ENCODE results near the gene NLRP9. TPM values are rescaled to one million over a fixed set of nuclear protein-coding genes. Genes with fewer than 3 reads are reported as not detected.
"Not testable (repeated sequence)": the region's sequence is repeated elsewhere in the genome, so short reads cannot be mapped to it uniquely, and the experiment has no call there.

NLRP9 gene
- total RNA-seq, result not detected in 2 replicates

DNA sequence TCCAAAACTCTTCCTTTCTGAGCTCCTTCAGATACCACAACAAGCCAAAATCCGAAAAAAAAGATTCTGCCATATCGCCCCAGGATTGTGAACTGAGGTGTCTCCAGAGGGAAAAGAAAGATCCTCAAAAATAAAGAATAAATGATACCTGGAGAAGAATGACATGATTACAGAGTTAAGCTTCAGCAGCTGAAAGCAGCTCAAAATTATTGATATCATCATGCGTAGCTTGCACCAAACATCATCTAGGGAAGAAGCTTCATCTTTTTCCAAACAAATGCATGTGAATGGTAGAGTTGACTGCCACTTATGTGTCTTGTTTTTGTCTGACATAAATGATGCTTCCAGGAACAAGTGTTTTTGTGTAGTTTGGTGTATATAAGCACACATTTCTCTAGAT lies at the start of gene NLRP9:
Gene NLRP9, minus strand, starts transcription at position 101 of the 400 bp plus-strand sequence. Its CDS starts 28 bp downstream, at position 73.
- DNase-seq (ENCODE audit: low read depth), result no peak

DNA sequence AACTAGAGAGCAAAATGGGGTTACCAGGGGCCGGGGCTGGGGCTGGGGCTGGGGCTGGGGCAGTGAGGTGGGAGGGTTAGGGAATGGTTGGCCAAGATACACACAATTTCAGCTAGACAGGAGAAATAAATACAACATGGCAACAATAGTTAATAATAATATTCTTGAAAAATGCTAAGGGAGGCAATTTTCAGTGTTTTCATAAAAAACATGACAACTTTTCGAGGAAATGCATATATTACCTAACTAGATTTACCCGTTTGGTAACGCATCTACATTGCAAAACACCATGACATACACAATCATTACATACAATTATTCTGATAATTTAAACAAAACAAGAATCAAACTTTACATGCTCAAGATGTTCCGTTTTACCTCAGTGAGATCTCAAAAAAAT lies 42.9 kb upstream of the NLRP9 start:
- DNase-seq (ENCODE audit: low read depth), result no peak

GRCh38 chr19:55778331-55778730 lies 40.1 kb upstream of the NLRP9 start:
- no peak for DNase-seq (ENCODE audit: low read depth)

DNA sequence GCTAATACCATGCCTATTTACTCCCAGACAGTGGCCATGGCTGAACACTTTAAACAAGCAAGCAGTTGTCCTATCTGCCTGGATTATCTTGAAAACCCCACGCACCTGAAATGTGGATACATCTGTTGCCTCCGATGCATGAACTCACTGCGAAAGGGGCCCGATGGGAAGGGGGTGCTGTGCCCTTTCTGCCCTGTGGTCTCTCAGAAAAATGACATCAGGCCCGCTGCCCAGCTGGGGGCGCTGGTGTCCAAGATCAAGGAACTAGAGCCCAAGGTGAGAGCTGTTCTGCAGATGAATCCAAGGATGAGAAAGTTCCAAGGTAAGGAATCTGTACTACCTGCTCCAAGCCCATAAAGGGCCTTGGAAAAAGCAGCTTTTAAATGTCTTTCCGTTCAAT lies 39.3 kb upstream of the NLRP9 start:
- no peak for DNase-seq (ENCODE audit: low read depth)

GRCh38 chr19:55769632-55770031 lies 31.4 kb upstream of the NLRP9 start:
- not testable (repeated sequence) for DNase-seq (ENCODE audit: low read depth)

DNA sequence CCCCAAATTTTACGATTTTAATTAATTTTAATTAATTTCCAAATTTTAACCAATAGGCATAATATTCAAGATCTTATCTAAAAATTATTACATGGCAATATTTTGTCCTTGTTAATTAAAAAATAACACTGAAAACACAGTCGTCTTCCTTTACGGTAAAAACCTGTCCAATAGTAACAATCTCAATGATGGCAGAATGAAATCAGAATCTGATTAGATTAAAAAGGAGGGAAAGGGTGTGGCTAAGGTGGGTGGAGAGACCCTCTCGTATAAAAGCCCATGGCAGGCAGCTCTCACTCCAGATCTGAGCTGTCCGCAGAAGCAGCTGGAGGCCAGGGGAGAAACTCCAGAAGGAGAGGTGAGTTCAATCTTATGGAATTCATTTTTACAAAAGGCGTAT lies 30.6 kb upstream of the NLRP9 start, which contains the start of gene RFPL4AL1:
Gene RFPL4AL1, plus strand, starts transcription at position 301 of the 400 bp plus-strand sequence. CDS start 2,687 bp downstream, outside the sequence.
- not testable (repeated sequence) for DNase-seq (ENCODE audit: low read depth)

DNA sequence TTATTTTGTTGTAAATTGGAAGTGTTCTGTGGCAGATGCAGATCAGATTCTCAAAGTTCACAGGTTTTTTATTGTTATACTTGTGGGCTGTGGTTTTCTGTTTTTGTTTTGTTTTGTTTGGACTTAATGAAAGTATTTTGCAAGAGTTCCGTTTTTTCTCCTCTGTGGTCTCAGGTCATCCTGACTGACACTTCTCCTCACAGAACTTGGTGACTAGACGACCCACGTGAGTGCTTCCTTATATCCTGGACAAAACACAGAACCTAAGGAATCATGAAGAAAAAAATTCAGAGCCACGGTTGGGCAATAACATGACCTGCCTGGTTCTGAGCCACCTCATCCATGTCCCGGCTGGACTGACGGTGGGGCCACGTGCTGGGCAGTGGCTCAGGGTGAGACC lies 28.3 kb upstream of the NLRP9 start:
- DNase-seq (ENCODE audit: low read depth), result no peak

DNA sequence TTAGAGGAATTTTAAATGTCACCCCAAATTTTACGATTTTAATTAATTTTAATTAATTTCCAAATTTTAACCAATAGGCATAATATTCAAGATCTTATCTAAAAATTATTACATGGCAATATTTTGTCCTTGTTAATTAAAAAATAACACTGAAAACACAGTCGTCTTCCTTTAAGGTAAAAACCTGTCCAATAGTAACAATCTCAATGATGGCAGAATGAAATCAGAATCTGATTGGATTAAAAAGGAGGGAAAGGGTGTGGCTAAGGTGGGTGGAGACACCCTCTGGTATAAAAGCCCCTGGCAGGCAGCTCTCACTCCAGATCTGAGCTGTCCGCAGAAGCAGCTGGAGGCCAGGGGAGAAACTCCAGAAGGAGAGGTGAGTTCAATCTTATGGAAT lies 20.6 kb upstream of the NLRP9 start, which contains the start of gene RFPL4A:
Gene RFPL4A, plus strand, starts transcription at position 301 of the 400 bp plus-strand sequence. CDS start 2,704 bp downstream, outside the sequence.
- DNase-seq (ENCODE audit: low read depth), result not testable (repeated sequence)

DNA sequence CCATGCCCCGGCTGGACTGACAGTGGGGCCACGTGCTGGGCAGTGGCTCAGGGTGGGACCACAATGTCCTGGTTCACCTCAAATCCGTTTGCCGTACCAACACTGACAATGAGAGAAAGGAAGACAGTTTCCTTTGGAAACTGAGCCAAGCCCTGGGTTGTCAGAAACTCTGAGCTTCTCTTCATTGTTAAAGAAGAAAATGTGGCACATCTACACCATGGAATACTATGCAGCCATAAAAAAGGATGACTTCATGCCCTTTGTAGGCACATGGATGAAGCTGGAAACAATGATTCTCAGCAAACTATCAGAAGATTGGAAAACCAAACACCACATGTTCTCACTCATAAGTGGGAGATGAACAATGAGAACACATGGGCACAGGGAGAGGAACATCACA lies 18.6 kb upstream of the NLRP9 start:
- DNase-seq (ENCODE audit: low read depth), result not testable (repeated sequence)

- DNase-seq (ENCODE audit: low read depth), result no peak
These were observed 15.2 kb upstream of the NLRP9 start for GRCh38 chr19:55753401-55753800.

- no peak for DNase-seq (ENCODE audit: low read depth)
These were observed 12.5 kb upstream of the NLRP9 start for GRCh38 chr19:55750715-55751114.

- not testable (repeated sequence) for DNase-seq (ENCODE audit: low read depth)
These were observed 7.8 kb downstream of the NLRP9 start for GRCh38 chr19:55730378-55730777.

DNA sequence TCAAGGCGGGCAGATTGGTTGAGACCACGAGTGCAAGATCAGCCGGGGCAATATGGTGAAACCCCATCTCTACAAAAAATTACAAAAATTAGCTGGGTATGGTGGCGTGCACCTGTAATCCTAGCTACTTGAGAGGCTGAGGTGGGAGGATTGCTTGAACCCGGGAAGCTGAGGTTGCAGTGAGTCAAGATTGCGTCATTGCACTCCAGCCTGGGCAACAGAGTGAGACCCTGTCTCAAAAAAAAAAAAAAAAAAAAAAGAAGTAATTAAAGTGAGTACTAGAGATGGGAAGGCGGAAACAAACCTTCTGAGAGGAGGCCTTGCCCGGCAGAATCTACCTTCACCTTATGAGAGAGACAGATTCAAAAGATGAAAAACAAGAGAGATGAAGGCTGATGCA lies 14.7 kb downstream of the NLRP9 start:
- DNase-seq (ENCODE audit: low read depth), result no peak

DNA sequence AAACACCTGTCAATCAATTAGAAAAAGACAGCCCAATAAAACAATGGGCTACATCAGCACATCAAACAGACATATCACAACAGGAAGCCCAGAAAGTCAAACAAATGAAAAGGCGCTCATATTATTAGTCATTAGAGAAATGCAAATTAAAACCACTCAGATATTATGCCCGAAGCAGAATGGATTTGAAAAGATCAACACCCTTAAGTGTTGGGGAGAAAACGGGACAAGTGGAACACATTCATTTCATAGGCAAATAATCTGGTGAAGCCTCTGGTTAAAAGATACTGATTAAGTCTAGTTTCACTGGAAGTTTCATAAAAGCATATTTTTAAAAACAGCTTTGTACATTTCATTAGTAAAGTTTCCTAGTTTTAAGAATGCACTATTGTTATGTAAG lies 17.4 kb downstream of the NLRP9 start:
- DNase-seq (ENCODE audit: low read depth), result no peak

- no peak for DNase-seq (ENCODE audit: low read depth)
These were observed 17.9 kb downstream of the NLRP9 start for GRCh38 chr19:55720214-55720746.

- DNase-seq (ENCODE audit: low read depth), result not testable (repeated sequence)
These were observed 20.1 kb downstream of the NLRP9 start for GRCh38 chr19:55717879-55718711.

- no peak for DNase-seq (ENCODE audit: low read depth)
These were observed 21.0 kb downstream of the NLRP9 start for GRCh38 chr19:55717251-55717650.

DNA sequence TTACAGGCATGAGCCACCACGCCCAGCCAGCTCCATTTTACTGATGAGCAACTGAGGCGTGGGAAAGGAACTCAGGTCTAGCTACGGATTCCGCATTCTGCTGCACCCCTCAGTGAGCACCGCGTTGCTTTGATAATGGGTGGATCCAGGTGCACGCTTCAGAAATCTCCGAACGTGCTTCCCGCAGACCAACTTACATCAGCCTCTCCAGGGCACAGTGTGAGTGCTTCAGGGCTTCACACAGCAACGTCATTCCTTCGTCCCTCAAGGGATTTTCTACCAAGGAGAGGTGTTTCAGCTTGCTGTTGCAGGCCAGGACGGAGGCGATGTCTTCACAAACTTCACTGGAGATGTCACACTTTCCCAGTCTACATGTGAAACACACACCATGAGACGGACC lies 21.7 kb downstream of the NLRP9 start:
- DNase-seq (ENCODE audit: low read depth), result no peak

- no peak for DNase-seq (ENCODE audit: low read depth)
These were observed 25.2 kb downstream of the NLRP9 start for GRCh38 chr19:55712804-55713631.

DNA sequence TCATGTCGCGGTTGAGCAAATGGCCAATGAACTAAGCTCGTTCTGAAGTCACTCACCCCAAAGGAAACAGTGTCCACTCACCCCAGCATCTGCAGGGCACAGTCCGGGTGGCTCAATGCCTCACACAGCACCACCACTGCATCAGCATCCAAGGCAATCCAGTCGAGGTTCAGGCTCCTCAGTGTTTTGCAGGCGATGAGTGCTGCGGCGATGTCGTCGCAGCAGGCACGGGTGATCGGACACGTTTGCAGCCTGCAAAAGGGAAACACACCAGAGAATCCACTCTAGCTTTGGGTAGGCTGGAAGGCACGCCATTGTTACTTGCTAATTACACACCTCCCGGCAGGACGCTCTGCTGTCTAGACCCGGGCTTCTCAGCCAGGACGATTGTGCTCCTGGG lies 26.5 kb downstream of the NLRP9 start:
- no peak for DNase-seq (ENCODE audit: low read depth)

GRCh38 chr19:55705972-55706371 lies 32.2 kb downstream of the NLRP9 start:
- DNase-seq (ENCODE audit: low read depth), result no peak

All from renal cortical epithelial cell (primary cell).